H9 (cell line): ENCODE results near the gene ZNF69. TPM values are rescaled to one million over a fixed set of nuclear protein-coding genes. Genes with fewer than 3 reads are reported as not detected.

Experiments used
- DNase-seq: peaks from one replicate; pipeline ENCODE4 v3.0.0-alpha.2; 2017
- H2AFZ ChIP-seq: one replicate; pipeline ENCODE4 v1.6.1; 2013; ENCODE audit warnings: mild to moderate bottlenecking, low read length, control low read depth, moderate library complexity
- H2AK5ac ChIP-seq: 2 replicates; pipeline ENCODE4 v1.6.1; 2013; ENCODE audit warnings: low read length, control low read depth, mixed read lengths; ENCODE audit not compliant: insufficient read length
- H2BK120ac ChIP-seq: one replicate; pipeline ENCODE4 v1.6.1; 2013; ENCODE audit warnings: low read depth, mild to moderate bottlenecking, low read length, control low read depth, inconsistent platforms; ENCODE audit not compliant: poor library complexity, severe bottlenecking
- H2BK12ac ChIP-seq: 2 replicates; pipeline ENCODE4 v1.6.1; 2013; ENCODE audit warnings: low read length, control low read depth, mixed read lengths, low read depth; ENCODE audit not compliant: insufficient read length
- H2BK15ac ChIP-seq: 2 replicates; pipeline ENCODE4 v1.6.1; 2013; ENCODE audit warnings: low read depth, low read length, control low read depth
- H2BK20ac ChIP-seq: one replicate; pipeline ENCODE4 v1.6.1; 2013; ENCODE audit warnings: low read depth, mild to moderate bottlenecking, low read length, control low read depth, inconsistent platforms; ENCODE audit not compliant: poor library complexity, severe bottlenecking
- H2BK5ac ChIP-seq: 2 replicates; pipeline ENCODE4 v1.6.1; 2013; ENCODE audit warnings: low read length, control low read depth, mixed read lengths; ENCODE audit not compliant: insufficient read length
- H3K14ac ChIP-seq: 2 replicates; pipeline ENCODE4 v1.6.1; 2013; ENCODE audit warnings: low read length, control low read depth; ENCODE audit not compliant: insufficient read depth
- H3K18ac ChIP-seq: 2 replicates; pipeline ENCODE4 v1.6.1; 2013; ENCODE audit warnings: low read depth, mild to moderate bottlenecking, mixed read lengths, low read length, control low read depth; ENCODE audit not compliant: insufficient read length
- H3K23ac ChIP-seq: 2 replicates; pipeline ENCODE4 v1.6.1; 2013; ENCODE audit warnings: low read length, control low read depth, mixed read lengths, low read depth; ENCODE audit not compliant: insufficient read length
- H3K23me2 ChIP-seq: 2 replicates; pipeline ENCODE4 v1.6.1; 2013; ENCODE audit warnings: low read depth, mild to moderate bottlenecking, mixed read lengths, low read length, control low read depth; ENCODE audit not compliant: insufficient read length, poor library complexity, severe bottlenecking
- H3K27ac ChIP-seq: 2 replicates; pipeline ENCODE4 v1.5.1; 2013; ENCODE audit warnings: low read length, control low read depth, mixed read lengths, low read depth; ENCODE audit not compliant: insufficient read length
- H3K27me3 ChIP-seq: 2 replicates; pipeline ENCODE4 v1.6.1; 2013; ENCODE audit warnings: low read length, control low read depth, inconsistent platforms; ENCODE audit not compliant: insufficient read depth
- H3K4ac ChIP-seq: 2 replicates; pipeline ENCODE4 v1.6.1; 2013; ENCODE audit warnings: low read depth, mild to moderate bottlenecking, control low read depth, inconsistent platforms, low read length, moderate library complexity
- H3K4me1 ChIP-seq: 2 replicates; pipeline ENCODE4 v1.6.1; 2013; ENCODE audit warnings: low read length, control low read depth, inconsistent platforms; ENCODE audit not compliant: insufficient read depth
- H3K4me2 ChIP-seq: 2 replicates; pipeline ENCODE4 v1.6.1; 2013; ENCODE audit warnings: low read length, control low read depth, mixed read lengths; ENCODE audit not compliant: insufficient read length, insufficient read depth
- H3K56ac ChIP-seq: 2 replicates; pipeline ENCODE4 v1.6.1; 2013; ENCODE audit warnings: low read depth, mild to moderate bottlenecking, mixed read lengths, low read length, control low read depth; ENCODE audit not compliant: insufficient read length
- H3K79me1 ChIP-seq: 2 replicates; pipeline ENCODE4 v1.6.1; 2013; ENCODE audit warnings: low read depth, mild to moderate bottlenecking, moderate library complexity, low read length, control low read depth, inconsistent platforms; ENCODE audit not compliant: insufficient read depth, poor library complexity, severe bottlenecking
- H3K79me2 ChIP-seq: 2 replicates; pipeline ENCODE4 v1.6.1; 2013; ENCODE audit warnings: low read length, control low read depth, inconsistent platforms; ENCODE audit not compliant: insufficient read depth
- H3K9ac ChIP-seq: 2 replicates; pipeline ENCODE4 v1.6.1; 2013; ENCODE audit warnings: low read length, control low read depth, mixed read lengths; ENCODE audit not compliant: insufficient read length; ENCODE audit errors: extremely low read depth
- H3K9me3 ChIP-seq: one replicate; pipeline ENCODE4 v1.6.1; 2013; ENCODE audit warnings: low read depth, low read length, inconsistent platforms; ENCODE audit not compliant: control insufficient read depth
- H3T11ph ChIP-seq: one replicate; pipeline ENCODE4 v1.6.1; 2013; ENCODE audit warnings: mild to moderate bottlenecking, low read length, control low read depth, inconsistent platforms
- H4K20me1 ChIP-seq: one replicate; pipeline ENCODE4 v1.6.1; 2013; ENCODE audit not compliant: control insufficient read depth, insufficient read length, insufficient read depth
- H4K5ac ChIP-seq: 2 replicates; pipeline ENCODE4 v1.6.1; 2013; ENCODE audit warnings: low read depth, mild to moderate bottlenecking, mixed read lengths, low read length, control low read depth; ENCODE audit not compliant: insufficient read length
- H4K8ac ChIP-seq: replicated peaks from 2 replicates; pipeline ENCODE4 v1.6.1; 2013; ENCODE audit warnings: low read length, control low read depth, mixed read lengths, low read depth; ENCODE audit not compliant: insufficient read length
- H4K91ac ChIP-seq: 2 replicates; pipeline ENCODE4 v1.6.1; 2013; ENCODE audit warnings: low read depth, mild to moderate bottlenecking, moderate library complexity, mixed read lengths, low read length, control low read depth; ENCODE audit not compliant: insufficient read length
- H3K27ac Mint-ChIP-seq, 3 experiments: 2 replicates in 2 of 3; 3 replicates in 1 of 3; pipeline ENCODE4 v1.8.0; 2020 to 2021; ENCODE audit warnings: mixed read lengths in 3 of 3, mild to moderate bottlenecking in 1 of 3, moderate library complexity in 1 of 3
- H3K27me3 Mint-ChIP-seq: 2 replicates; pipeline ENCODE4 v1.8.0; 2021; ENCODE audit warnings: low read depth, mild to moderate bottlenecking, moderate library complexity, mixed read lengths
- H3K36me3 Mint-ChIP-seq, 3 experiments: 2 replicates in 2 of 3; 3 replicates in 1 of 3; pipeline ENCODE4 v1.8.0; 2020 to 2021; ENCODE audit warnings: low read depth in 3 of 3, mixed read lengths in 3 of 3; ENCODE audit not compliant: insufficient read depth in 1 of 3
- H3K4me1 Mint-ChIP-seq, 2 experiments: 2 replicates each; pipeline ENCODE4 v1.8.0; 2020; ENCODE audit warnings: mixed read lengths in 2 of 2
- H3K4me3 Mint-ChIP-seq, 2 experiments: 2 replicates in 1 of 2; 3 replicates in 1 of 2; pipeline ENCODE4 v1.8.0; 2020 to 2021; ENCODE audit warnings: mild to moderate bottlenecking in 2 of 2, mixed read lengths in 2 of 2, moderate library complexity in 1 of 2
- H3K9me3 Mint-ChIP-seq, 2 experiments: 2 replicates in 1 of 2; 3 replicates in 1 of 2; pipeline ENCODE4 v1.8.0; 2020; ENCODE audit warnings: mild to moderate bottlenecking in 2 of 2, mixed read lengths in 2 of 2, moderate library complexity in 1 of 2
- WGBS: extraction: QIAGEN DNeasy Blood & Tissue Kit; methylation state at CpG from one replicate; pipeline ENCODE4 v1.1.7; 2013; ENCODE audit warnings: missing lambda C conversion rate, low lambda C conversion rate, mixed read lengths; ENCODE audit not compliant: insufficient read length; ENCODE audit errors: extremely low coverage; 5-methylcytosine and 5-hydroxymethylcytosine counted together
- total RNA-seq: library from RNA; stranded (reverse); gene quantifications from 2 replicates; pipeline ENCODE4 v1.2.1, GENCODE V29; 2021
- TF ChIP-seq, protein P1 (sequence below): fragments of 200-600 bp; sonication (generic); conservative IDR thresholded peaks from 3 replicates; pipeline ENCODE4 v1.8.0; 2021; ENCODE audit warnings: antibody characterized with exemption, mild to moderate bottlenecking

The ZNF69 gene
- total RNA-seq, 1 experiment from 2014 or later, result 27.3 TPM

GRCh38 chr19:11890634-11891033 is 3.1 kb downstream of the ZNF69 start:
- Mint-ChIP-seq H3K4me3 (no peak overlapping the region), H3K27me3 (peaks cover 2% of the 10 kb centered on the region; the same call in 1 of the 2 replicates), H3K4me1 (peaks cover 36% of the 10 kb centered on the region in 2 experiments), H3K27ac (peak overlapping the region in 1 of 3 experiments; percentile 94; a peak in 3 of 7 replicates), H3K9me3 (peaks cover 45 to 69% of the 10 kb centered on the region in 2 experiments), H3K36me3 (peaks cover 45 to 75% (median 55%) of the 10 kb centered on the region in 3 experiments)
- DNase-seq, result no peak
- H3K79me2 ChIP-seq, result 0 out of 2 replicates have a peak, but pooled peaks cover 2% of the 10 kb centered on the region
- no peak overlapping the region for H4K91ac ChIP-seq
- H3K9me3 ChIP-seq, result peaks cover 7% of the 10 kb centered on the region
- H3K4ac ChIP-seq, result no peak overlapping the region
- no peak overlapping the region for H2BK15ac ChIP-seq
- no peak overlapping the region for H3T11ph ChIP-seq
- no CpG with 5 or more reads among the region's 5 CpGs for WGBS
- H3K14ac ChIP-seq, result no peak overlapping the region
- H3K4me1 ChIP-seq, result peaks cover 6% of the 10 kb centered on the region; the same call in 1 of the 2 replicates
- H3K23ac ChIP-seq, result no peak overlapping the region
- H4K8ac ChIP-seq, result no peak overlapping the region
- no peak overlapping the region for H2AK5ac ChIP-seq
- H2BK20ac ChIP-seq, result no peak overlapping the region
- H3K56ac ChIP-seq, result no peak overlapping the region
- H3K23me2 ChIP-seq, result peaks cover 8% of the 10 kb centered on the region
- H3K79me1 ChIP-seq, result peaks cover 3% of the 10 kb centered on the region
- H3K9ac ChIP-seq, result no peak overlapping the region
- no peak overlapping the region for H2AFZ ChIP-seq
- H3K18ac ChIP-seq, result no peak overlapping the region
- H2BK12ac ChIP-seq, result no peak overlapping the region
- H3K27ac ChIP-seq, result no peak overlapping the region
- no peak overlapping the region for H4K5ac ChIP-seq
- no peak overlapping the region for H2BK5ac ChIP-seq
- TF ChIP-seq, protein P1, sequence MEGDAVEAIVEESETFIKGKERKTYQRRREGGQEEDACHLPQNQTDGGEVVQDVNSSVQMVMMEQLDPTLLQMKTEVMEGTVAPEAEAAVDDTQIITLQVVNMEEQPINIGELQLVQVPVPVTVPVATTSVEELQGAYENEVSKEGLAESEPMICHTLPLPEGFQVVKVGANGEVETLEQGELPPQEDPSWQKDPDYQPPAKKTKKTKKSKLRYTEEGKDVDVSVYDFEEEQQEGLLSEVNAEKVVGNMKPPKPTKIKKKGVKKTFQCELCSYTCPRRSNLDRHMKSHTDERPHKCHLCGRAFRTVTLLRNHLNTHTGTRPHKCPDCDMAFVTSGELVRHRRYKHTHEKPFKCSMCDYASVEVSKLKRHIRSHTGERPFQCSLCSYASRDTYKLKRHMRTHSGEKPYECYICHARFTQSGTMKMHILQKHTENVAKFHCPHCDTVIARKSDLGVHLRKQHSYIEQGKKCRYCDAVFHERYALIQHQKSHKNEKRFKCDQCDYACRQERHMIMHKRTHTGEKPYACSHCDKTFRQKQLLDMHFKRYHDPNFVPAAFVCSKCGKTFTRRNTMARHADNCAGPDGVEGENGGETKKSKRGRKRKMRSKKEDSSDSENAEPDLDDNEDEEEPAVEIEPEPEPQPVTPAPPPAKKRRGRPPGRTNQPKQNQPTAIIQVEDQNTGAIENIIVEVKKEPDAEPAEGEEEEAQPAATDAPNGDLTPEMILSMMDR, result no peak
- H2BK120ac ChIP-seq, result no peak overlapping the region
- no peaks in the 10 kb centered on the region for H3K27me3 ChIP-seq
- H3K4me2 ChIP-seq, result no peak overlapping the region
- no peaks in the 10 kb centered on the region for H4K20me1 ChIP-seq
